Measurements from ENCODE around the gene TMEM143. TPM values are rescaled to one million over a fixed set of nuclear protein-coding genes. Genes with fewer than 3 reads are reported as not detected.
A peak's percentile ranks its signal among the peaks of the same experiment; 100 is the strongest.
"Not testable (repeated sequence)": the region's sequence is repeated elsewhere in the genome, so short reads cannot be mapped to it uniquely, and the experiment has no call there.

TMEM143 gene
- total RNA-seq, 1 donor from 2014 or later, result 1.9 TPM

- peak; percentile 48 for DNase-seq
Measured at GRCh38 chr19:48325265-48325910, 38.4 kb downstream of the TMEM143 start, which contains the start of gene EMP3. TSS of gene EMP3 (plus strand) at chr19:48325552. CDS start at chr19:48326845, 1,293 bp downstream.

- peak; percentile 98 for DNase-seq
Measured at GRCh38 chr19:48321622-48322591, 41.8 kb downstream of the TMEM143 start.

- peak; percentile 93 for DNase-seq
Measured at GRCh38 chr19:48321372-48321621, 42.4 kb downstream of the TMEM143 start.

GRCh38 chr19:48319647-48320541 is 43.8 kb downstream of the TMEM143 start:
- DNase-seq, result peak; percentile 92

GRCh38 chr19:48318286-48318987 is 45.3 kb downstream of the TMEM143 start:
- DNase-seq, result no peak

GRCh38 chr19:48317708-48317960 is 46.1 kb downstream of the TMEM143 start:
- DNase-seq, result not testable (repeated sequence)

- DNase-seq, result no peak
Measured at GRCh38 chr19:48315712-48316111, 48.0 kb downstream of the TMEM143 start.

- no peak for DNase-seq
Measured at GRCh38 chr19:48311384-48311783, 52.4 kb downstream of the TMEM143 start.

GRCh38 chr19:48310227-48310626 is 53.5 kb downstream of the TMEM143 start:
- DNase-seq, result peak; percentile 90

- not testable (repeated sequence) for DNase-seq
Measured at GRCh38 chr19:48309731-48310130, 54.0 kb downstream of the TMEM143 start.

- peak; percentile 54 for DNase-seq
Measured at GRCh38 chr19:48308631-48309586, 54.8 kb downstream of the TMEM143 start.

- no peak for DNase-seq
Measured at GRCh38 chr19:48303866-48304265, 59.9 kb downstream of the TMEM143 start.

- no peak for DNase-seq
Measured at GRCh38 chr19:48303367-48303766, 60.4 kb downstream of the TMEM143 start.

- DNase-seq, result no peak
Measured at GRCh38 chr19:48302600-48302959, 61.2 kb downstream of the TMEM143 start.

- DNase-seq, result no peak
Measured at GRCh38 chr19:48301886-48302599, 61.7 kb downstream of the TMEM143 start.

GRCh38 chr19:48297975-48298374 is 65.8 kb downstream of the TMEM143 start:
- DNase-seq, result no peak

GRCh38 chr19:48296963-48297734 is 66.6 kb downstream of the TMEM143 start:
- DNase-seq, result no peak

- DNase-seq, result no peak
Measured at GRCh38 chr19:48295458-48295857, 68.3 kb downstream of the TMEM143 start.

GRCh38 chr19:48292798-48293197 is 70.9 kb downstream of the TMEM143 start:
- peak; percentile 21 for DNase-seq

- DNase-seq, result not testable (repeated sequence)
Measured at GRCh38 chr19:48291489-48291815, 72.3 kb downstream of the TMEM143 start.

All from dermis blood vessel endothelial cell (primary cell).